T-cell (primary cell): ENCODE measurements around the gene TRMT112. TPM values are rescaled to one million over a fixed set of nuclear protein-coding genes. Genes with fewer than 3 reads are reported as not detected.
A peak's percentile ranks its signal among the peaks of the same experiment; 100 is the strongest.

Experiments
- ATAC-seq, 4 experiments: fragments of 200-7000 bp in 3 of 4; fragments of 150-1000 bp in 1 of 4; cut with Tn5 transposase; replicated peaks in 1 of 4; 1 replicate in 3 of 4; 2 replicates in 1 of 4; pipeline ENCODE4 v1.10.0; 2021; ENCODE audit warnings: moderate library complexity in 3 of 4, mild to moderate bottlenecking in 2 of 4, moderate number of reproducible peaks in 1 of 4
- CTCF ChIA-PET, 2 donors: fragments of 300-600 bp; sonication (Branson Sonifier 250); formaldehyde crosslinking; loops; one replicate each; lab custom pipeline; 2022; ENCODE audit warnings: antibody characterized with exemption in 2 of 2; lab: Charles Lee
- POLR2A ChIA-PET, 2 donors: fragments of 300-600 bp; sonication (Branson Sonifier 250); formaldehyde crosslinking; loops; one replicate each; lab custom pipeline; 2022; ENCODE audit warnings: antibody characterized with exemption in 2 of 2; lab: Charles Lee
- DNase-seq, 35 experiments: peaks; one replicate each; pipeline versions ENCODE4 v3.0.0 to v3.0.0-alpha.2; 2013 to 2023
- H3K27ac ChIP-seq: one replicate; pipeline ENCODE4 v1.5.1; 2013; ENCODE audit warnings: low read length
- H3K27me3 ChIP-seq, 2 experiments: replicated peaks in 1 of 2; 1 replicate in 1 of 2; 2 replicates in 1 of 2; pipeline versions ENCODE4 v1.6.1 to v1.7.0; 2013; ENCODE audit warnings: low read length in 1 of 2, mixed read lengths in 1 of 2; ENCODE audit not compliant: control insufficient read depth in 2 of 2, insufficient read depth in 2 of 2; ENCODE audit errors: extremely low read depth in 1 of 2
- H3K36me3 ChIP-seq, 2 donors: 1 replicate in 1 of 2; 2 replicates in 1 of 2; pipeline versions ENCODE4 v1.6.1 to v1.7.0; 2013; ENCODE audit warnings: low read length in 1 of 2; ENCODE audit not compliant: control insufficient read depth in 2 of 2, insufficient read depth in 1 of 2; ENCODE audit errors: extremely low read depth in 1 of 2
- H3K4me1 ChIP-seq, 2 experiments: 1 replicate in 1 of 2; 2 replicates in 1 of 2; pipeline versions ENCODE4 v1.6.1 to v1.7.0; 2013; ENCODE audit warnings: low read length in 2 of 2, mixed read lengths in 1 of 2; ENCODE audit not compliant: insufficient read depth in 2 of 2, control insufficient read depth in 1 of 2; ENCODE audit errors: extremely low read depth in 1 of 2
- H3K4me3 ChIP-seq, 2 donors: 1 replicate in 1 of 2; 2 replicates in 1 of 2; pipeline versions ENCODE4 v1.5.1 to v1.7.0; 2013; ENCODE audit warnings: mild to moderate bottlenecking in 2 of 2, low read length in 1 of 2, moderate library complexity in 1 of 2; ENCODE audit not compliant: control insufficient read depth in 1 of 2; ENCODE audit errors: extremely low read depth in 1 of 2
- H3K9me3 ChIP-seq: 2 replicates; pipeline ENCODE4 v1.7.0; 2013
- H3K27ac Mint-ChIP-seq, 2 donors: one replicate each; pipeline ENCODE4 v1.8.0; 2020 to 2021; ENCODE audit warnings: mild to moderate bottlenecking in 2 of 2, mixed read lengths in 2 of 2
- H3K27me3 Mint-ChIP-seq, 2 donors: one replicate each; pipeline ENCODE4 v1.8.0; 2021 to 2022; ENCODE audit warnings: mixed read lengths in 2 of 2
- H3K36me3 Mint-ChIP-seq: one replicate; pipeline ENCODE4 v1.8.0; 2021; ENCODE audit warnings: mixed read lengths
- H3K4me1 Mint-ChIP-seq, 3 donors: one replicate each; pipeline ENCODE4 v1.8.0; 2020 to 2022; ENCODE audit warnings: mixed read lengths in 3 of 3, mild to moderate bottlenecking in 1 of 3
- H3K4me3 Mint-ChIP-seq, 3 donors: one replicate each; pipeline ENCODE4 v1.8.0; 2020 to 2022; ENCODE audit warnings: mild to moderate bottlenecking in 3 of 3, mixed read lengths in 3 of 3, moderate library complexity in 3 of 3
- H3K9me3 Mint-ChIP-seq, 3 donors: one replicate each; pipeline ENCODE4 v1.8.0; 2020 to 2022; ENCODE audit warnings: mixed read lengths in 3 of 3
- WGBS: methylation state at CpG from one replicate; pipeline ENCODE4 v1.1.5; 2013; ENCODE audit warnings: missing lambda C conversion rate; ENCODE audit not compliant: insufficient coverage; 5-methylcytosine and 5-hydroxymethylcytosine counted together
- total RNA-seq, 35 experiments: library from RNA in 6 of 35; stranded (reverse) in 6 of 35; fragments of 120-200 nt in 1 of 35; gene quantifications; one replicate each; pipeline versions ENCODE4 v1.2.1 to v1.2.4 and lab custom pipeline; 2013 to 2026

The TRMT112 gene
- total RNA-seq, 5 donors from 2014 or later (not counting 1 experiment from before 2014, with no cell fraction given) = 104 to 177 (median 151) TPM

DNA sequence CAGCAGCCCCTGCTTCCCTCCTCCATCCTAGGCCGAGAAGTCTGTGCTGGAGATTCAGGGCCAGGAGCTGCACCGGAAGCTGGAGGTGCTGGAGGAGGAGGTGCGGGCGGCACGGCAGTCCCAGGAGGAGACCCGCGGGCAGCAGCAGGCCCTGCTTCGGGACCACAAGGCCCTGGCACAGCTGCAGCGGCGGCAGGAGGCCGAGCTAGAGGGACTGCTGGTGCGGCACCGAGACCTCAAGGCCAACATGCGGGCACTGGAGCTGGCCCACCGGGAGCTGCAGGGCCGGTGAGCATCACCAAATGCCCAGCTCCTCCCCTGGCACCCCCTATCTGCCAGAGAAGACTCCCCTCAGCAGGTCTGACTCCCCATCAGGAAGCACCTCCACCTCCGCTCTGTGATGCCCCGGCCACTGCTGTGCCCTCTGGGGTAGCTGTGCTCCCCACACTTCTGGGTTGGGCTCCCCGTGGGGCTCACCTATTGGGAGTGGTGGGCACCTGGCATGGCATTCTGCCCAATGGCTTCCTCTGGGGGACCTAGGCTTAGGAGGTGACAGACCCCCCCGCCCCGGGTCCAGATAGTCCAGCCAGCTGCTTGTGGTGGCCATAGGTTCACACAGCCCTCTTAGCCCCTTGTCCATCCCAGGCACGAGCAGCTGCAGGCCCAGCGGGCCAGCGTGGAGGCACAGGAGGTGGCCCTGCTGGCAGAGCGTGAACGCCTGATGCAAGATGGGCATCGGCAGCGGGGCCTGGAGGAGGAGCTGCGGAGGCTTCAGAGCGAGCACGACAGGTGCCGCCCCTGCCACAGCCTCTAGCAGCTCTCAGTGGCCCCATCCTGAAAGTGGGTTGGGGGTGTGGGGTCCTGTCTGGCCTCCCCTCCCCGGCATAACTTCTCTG, 35.0 kb upstream of the TRMT112 start:
- no peak overlapping the region for H3K27ac ChIP-seq
- Mint-ChIP-seq H3K4me3 (no peak overlapping the region), H3K9me3 (no peaks in the 10 kb centered on the region), H3K4me1 (peaks cover 4 to 7% (median 5%) of the 10 kb centered on the region in 3 donors), H3K27ac (no peak overlapping the region), H3K27me3 (no peaks in the 10 kb centered on the region), H3K36me3 (peaks cover 5% of the 10 kb centered on the region)
- POLR2A ChIA-PET = interaction anchor here in 1 of 2 donors (0.5 kb wide), 1 partner anchor 12 kb away, joined by 6 read pairs; no protein-coding TSS in a partner anchor
- 97% methylated on average over 26 of the region's 33 CpGs for WGBS
- CTCF ChIA-PET = interaction anchor here (0.5 to 0.7 kb wide), 2 partner anchors 50 to 322 kb away, joined by 3 read pairs; no protein-coding TSS in a partner anchor
- H3K27me3 ChIP-seq = no peaks in the 10 kb centered on the region
- ATAC-seq (no peak), DNase-seq (no peak)
- H3K4me1 ChIP-seq = peaks cover 0 to 16% of the 10 kb centered on the region in 2 experiments
- H3K4me3 ChIP-seq = no peak overlapping the region
- H3K36me3 ChIP-seq = peaks cover 21 to 39% of the 10 kb centered on the region in 2 donors
- H3K9me3 ChIP-seq = no peaks in the 10 kb centered on the region

DNA sequence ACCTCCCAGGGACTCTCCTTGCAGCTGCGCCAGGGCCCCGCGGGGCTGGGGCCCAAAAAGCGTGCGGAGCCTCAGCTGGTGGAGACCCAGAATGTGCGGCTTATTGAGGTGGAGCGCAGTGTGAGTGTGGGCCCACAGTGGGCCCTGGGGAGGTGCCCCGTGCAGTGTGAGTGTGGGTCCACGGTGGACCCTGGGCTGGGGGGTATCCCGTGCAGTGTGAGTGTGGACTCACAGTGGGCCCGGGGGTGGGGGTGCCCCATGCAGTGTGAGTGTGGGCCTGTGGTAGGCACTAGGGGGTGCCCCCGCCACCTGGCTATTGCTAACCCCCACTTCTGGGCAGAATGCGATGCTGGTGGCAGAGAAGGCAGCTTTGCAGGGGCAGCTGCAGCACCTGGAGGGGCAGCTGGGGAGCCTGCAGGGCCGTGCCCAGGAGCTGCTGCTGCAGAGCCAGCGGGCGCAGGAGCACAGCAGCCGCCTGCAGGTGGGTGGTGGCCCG, 33.8 kb upstream of the TRMT112 start:
- ChIA-PET POLR2A (no interaction called here), CTCF (no interaction called here)
- Mint-ChIP-seq H3K36me3 (peaks cover 6% of the 10 kb centered on the region), H3K27ac (no peak overlapping the region), H3K9me3 (no peaks in the 10 kb centered on the region), H3K4me3 (no peak overlapping the region), H3K4me1 (peaks cover 0 to under 1% (median 0%) of the 10 kb centered on the region in 3 donors), H3K27me3 (no peaks in the 10 kb centered on the region)
- Histone ChIP-seq H3K36me3 (peaks cover 28 to 41% of the 10 kb centered on the region in 2 donors), H3K27ac (no peak overlapping the region), H3K4me1 (peaks cover 0 to 10% of the 10 kb centered on the region in 2 experiments), H3K9me3 (no peaks in the 10 kb centered on the region), H3K4me3 (no peak overlapping the region), H3K27me3 (no peaks in the 10 kb centered on the region)
- no peak for ATAC-seq
- no peak for DNase-seq
- WGBS = 95% methylated on average over 16 of the region's 18 CpGs

GRCh38 chr11:64349404-64349803, 32.0 kb upstream of the TRMT112 start:
- Mint-ChIP-seq H3K27ac (no peak overlapping the region), H3K27me3 (no peaks in the 10 kb centered on the region)
- WGBS = 100% methylated on average over 7 of the region's 11 CpGs

GRCh38 chr11:64349025-64349387, 31.6 kb upstream of the TRMT112 start:
- H3K4me3 ChIP-seq = no peak overlapping the region
- Mint-ChIP-seq H3K27ac (peak overlapping the region in 1 of 2 donors; percentile 39), H3K4me3 (no peak overlapping the region), H3K9me3 (no peaks in the 10 kb centered on the region), H3K36me3 (peaks cover 16% of the 10 kb centered on the region), H3K4me1 (peaks cover 3 to 8% (median 6%) of the 10 kb centered on the region in 3 donors), H3K27me3 (no peaks in the 10 kb centered on the region)
- ChIA-PET CTCF (interaction anchor here in 1 of 2 donors (0.7 kb wide), 1 partner anchor 20 kb away, joined by 3 read pairs; no protein-coding TSS in a partner anchor), POLR2A (no interaction called here)
- H3K27ac ChIP-seq = no peak overlapping the region
- DNase-seq = no peak
- H3K4me1 ChIP-seq = peaks cover 0 to 4% of the 10 kb centered on the region in 2 experiments
- H3K9me3 ChIP-seq = no peaks in the 10 kb centered on the region
- H3K27me3 ChIP-seq = no peaks in the 10 kb centered on the region
- no peak for ATAC-seq
- peaks cover 38 to 50% of the 10 kb centered on the region in 2 donors for H3K36me3 ChIP-seq
- 96% methylated on average over 4 of the region's 7 CpGs for WGBS

More at GRCh38 chr11:64349404-64349803, 32.0 kb upstream of the TRMT112 start:
- no peak overlapping the region for H3K27ac ChIP-seq
- peaks cover 34 to 50% of the 10 kb centered on the region in 2 donors for H3K36me3 ChIP-seq
- no peaks in the 10 kb centered on the region for H3K27me3 ChIP-seq
- Mint-ChIP-seq H3K36me3 (peaks cover 16% of the 10 kb centered on the region), H3K4me3 (no peak overlapping the region), H3K9me3 (no peaks in the 10 kb centered on the region), H3K4me1 (peaks cover 3 to 8% (median 6%) of the 10 kb centered on the region in 3 donors)
- H3K4me1 ChIP-seq = peaks cover 0 to 4% of the 10 kb centered on the region in 2 experiments
- ChIA-PET POLR2A (no interaction called here), CTCF (interaction anchor here in 1 of 2 donors (0.7 kb wide), 1 partner anchor 20 kb away, joined by 3 read pairs; no protein-coding TSS in a partner anchor)
- ATAC-seq = no peak
- H3K9me3 ChIP-seq = no peaks in the 10 kb centered on the region
- no peak for DNase-seq
- H3K4me3 ChIP-seq = no peak overlapping the region

DNA sequence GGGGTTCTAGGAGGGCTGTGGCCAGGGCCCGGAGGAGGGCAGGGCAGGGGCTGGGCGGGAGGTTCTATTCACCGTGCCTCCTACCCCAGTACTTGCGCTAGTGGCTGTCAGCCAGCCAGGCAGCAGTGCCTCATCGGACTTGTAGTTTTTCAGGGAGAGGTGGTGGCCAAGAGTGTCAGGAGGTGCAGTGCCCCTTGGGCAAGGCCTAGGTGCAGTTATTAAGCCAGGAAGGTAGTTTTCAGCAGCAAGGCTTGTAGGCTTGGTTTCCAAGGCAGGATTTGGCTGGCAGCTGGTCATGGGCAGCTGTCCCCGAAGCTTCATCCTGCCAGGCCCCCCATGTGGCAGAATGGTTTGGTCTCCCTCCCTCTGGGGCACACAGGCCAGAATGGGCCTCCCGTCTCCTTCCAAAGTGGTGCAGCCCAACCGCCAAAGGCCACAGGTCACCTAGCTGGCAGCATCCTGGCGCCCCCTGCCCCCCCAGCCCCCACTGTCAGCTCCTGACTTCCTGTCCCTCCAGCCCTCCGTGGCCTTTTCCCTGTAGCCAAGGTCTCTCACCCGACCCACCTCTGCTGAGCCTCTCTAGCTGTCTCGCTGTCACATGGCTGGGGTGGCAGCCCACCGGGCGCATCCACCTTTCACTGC, 31.1 kb upstream of the TRMT112 start:
- H3K27ac ChIP-seq = no peak overlapping the region
- DNase-seq (no peak), ATAC-seq (no peak)
- ChIA-PET CTCF (interaction anchor here (0.6 kb wide), 3 partner anchors 69 to 763 kb away, joined by 3 to 4 read pairs (median 3); partner anchors contain the start of gene TM7SF2 (in 1 of the 2)), POLR2A (interaction anchor here in 1 of 2 donors (0.6 kb wide), 1 partner anchor 592 kb away, joined by 3 read pairs; no protein-coding TSS in a partner anchor)
- H3K4me3 Mint-ChIP-seq = no peak overlapping the region
- no peak overlapping the region for H3K4me3 ChIP-seq
- peaks cover 16% of the 10 kb centered on the region for H3K36me3 Mint-ChIP-seq
- 96% methylated on average over 13 of the region's 14 CpGs for WGBS
- peaks cover 0 to 8% of the 10 kb centered on the region in 2 experiments for H3K4me1 ChIP-seq
- peaks cover 3 to 8% (median 6%) of the 10 kb centered on the region in 3 donors for H3K4me1 Mint-ChIP-seq
- H3K9me3 ChIP-seq = no peaks in the 10 kb centered on the region
- H3K9me3 Mint-ChIP-seq = no peaks in the 10 kb centered on the region
- no peaks in the 10 kb centered on the region for H3K27me3 ChIP-seq
- no peaks in the 10 kb centered on the region for H3K27me3 Mint-ChIP-seq
- H3K36me3 ChIP-seq = peaks cover 38 to 51% of the 10 kb centered on the region in 2 donors
- H3K27ac Mint-ChIP-seq = peak overlapping the region in 1 of 2 donors; percentile 39
